Heart left ventricle (tissue), 13 donors: Measurements from ENCODE around the gene AEBP2.

Source experiments
- CTCF ChIP-seq, 12 donors: fragments of 200-600 bp; sonication (generic) in 4 of 12; IDR thresholded peaks; one replicate each; pipeline versions ENCODE4 v1.5.0 to v1.8.0; 2018 to 2022; ENCODE audit warnings: antibody characterized with exemption in 12 of 12, mild to moderate bottlenecking in 5 of 12
- POLR2A ChIP-seq, 2 donors: fragments of 450-650 bp; IDR thresholded peaks; one replicate each; pipeline ENCODE4 v1.6.1; 2017; ENCODE audit warnings: antibody characterized with exemption in 2 of 2, mild to moderate bottlenecking in 2 of 2, moderate library complexity in 2 of 2
- donor health status: ischemic (EF 13 %, LVEDD 7.1; RV severe dilation, severe dysfunction).
- donor health status: DM: no; HTN: yes; CAD: no.
- donor health status: DM: no; HTN: no; CAD: no.
- donor health status: ischemic (EF 25% LVEDD 6.9; RV normal size, moderate dysfunction).
- donor health status: ischemic (EF 25% LVEDD 5.7; RV mildly dilated, moderate dysfunction).
- donor health status: ischemic (EF 35%, LVEDD 5.7; RV mildly dilated, moderate dysfunction).
- donor health status: nonischemic (EF 11% LVEDD 7.7; RV severe dilation, severe dysfunction).
- donor health status: DM: yes; HTN: yes; CAD: no.
- donor health status: PGD.
- donor health status: ischemic (EF 29% LVEDD 5.4; RV normal size, mild dysfunction).
- donor health status: nonischemic (EF 23%, LVEDD 6.1; RV moderate dilation, normal function).

GRCh38 chr12:19525274-19525673, 86.0 kb downstream of the AEBP2 start:
- TF ChIP-seq CTCF (IDR thresholded peaks at IDR 0.05) = no peak
- no peak for TF ChIP-seq POLR2A (IDR thresholded peaks at IDR 0.05)
